ENCODE results near the gene WDR91. TPM values are rescaled to one million over a fixed set of nuclear protein-coding genes. Genes with fewer than 3 reads are reported as not detected.

Gene WDR91
- total RNA-seq, 1 experiment from 2014 or later: 14.6 TPM

Other genes starting within 250 kb of the WDR91 start
- 0.96 and 2.5 TPM in 2 replicates for gene AGBL3, start 225.0 kb downstream of the WDR91 start, total RNA-seq (2014; rRNA removed; shearing (Covaris generic))
- gene TMEM140, start 63.5 kb downstream of the WDR91 start, total RNA-seq (2014; rRNA removed; shearing (Covaris generic)): 0.12 TPM in 1 of 2 replicates, not detected in the other
- 57.5 and 61.7 TPM in 2 replicates for gene CYREN, start 40.8 kb downstream of the WDR91 start, total RNA-seq (2014; rRNA removed; shearing (Covaris generic))
- not detected in 2 replicates for gene STRA8, start 22.3 kb upstream of the WDR91 start, total RNA-seq (2014; rRNA removed; shearing (Covaris generic))